Measurements from ENCODE around the gene NAV1.

The NAV1 gene

DNA sequence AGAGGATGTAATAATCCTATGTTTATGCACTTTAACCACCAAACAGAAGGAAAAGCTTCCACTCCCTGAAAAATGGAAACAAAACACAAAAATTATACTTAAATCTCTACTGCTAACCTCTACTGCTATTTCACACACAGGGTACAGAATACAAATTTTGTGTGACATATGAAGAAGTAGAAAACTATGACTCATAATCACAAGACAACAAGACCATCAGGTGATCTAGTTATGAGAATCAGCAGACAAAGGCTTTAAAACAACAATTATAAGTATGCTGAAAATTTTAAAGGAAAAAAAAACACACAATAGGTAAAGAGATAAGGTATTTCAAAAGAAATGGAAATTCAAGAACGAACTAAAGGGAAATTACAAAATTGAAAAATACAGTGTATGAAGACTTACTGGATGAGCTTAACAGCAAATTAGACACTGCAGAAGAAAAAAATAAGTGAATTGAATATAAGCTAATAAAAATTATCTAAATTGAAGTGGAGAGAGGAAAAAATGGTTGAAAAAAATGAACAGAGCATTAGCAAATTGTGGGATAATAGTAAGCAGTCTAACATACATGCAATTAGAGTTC lies 13.6 kb upstream of the NAV1 start:
- no peak for DNase-seq
- no peak for TF ChIP-seq POLR2A (IDR thresholded peaks at IDR 0.05; ENCODE audit: low read length)
- TF ChIP-seq GATA1 (IDR thresholded peaks at IDR 0.05; ENCODE audit: low read depth, low read length) = no peak

- no peak for DNase-seq
- TF ChIP-seq GATA1 (IDR thresholded peaks at IDR 0.05; ENCODE audit: low read depth, low read length) (no peak), POLR2A (IDR thresholded peaks at IDR 0.05; ENCODE audit: low read length) (no peak)
Observed at GRCh38 chr1:201527879-201528278, 11.0 kb upstream of the NAV1 start.

GRCh38 chr1:201528631-201529252 lies 10.2 kb upstream of the NAV1 start:
- TF ChIP-seq GATA1 (IDR thresholded peaks at IDR 0.05; ENCODE audit: low read depth, low read length) (no peak), POLR2A (IDR thresholded peaks at IDR 0.05; ENCODE audit: low read length) (no peak)
- no peak for DNase-seq

GRCh38 chr1:201530741-201531531 lies 8.0 kb upstream of the NAV1 start:
- no peak for TF ChIP-seq GATA1 (IDR thresholded peaks at IDR 0.05; ENCODE audit: low read depth, low read length)
- TF ChIP-seq POLR2A (IDR thresholded peaks at IDR 0.05; ENCODE audit: low read length) = no peak
- DNase-seq = peak; percentile 58 to 67

- TF ChIP-seq POLR2A (IDR thresholded peaks at IDR 0.05; ENCODE audit: low read length) = no peak
- TF ChIP-seq GATA1 (IDR thresholded peaks at IDR 0.05; ENCODE audit: low read depth, low read length) = no peak
- DNase-seq = no peak
Observed at GRCh38 chr1:201531551-201532425, 7.1 kb upstream of the NAV1 start.

DNA sequence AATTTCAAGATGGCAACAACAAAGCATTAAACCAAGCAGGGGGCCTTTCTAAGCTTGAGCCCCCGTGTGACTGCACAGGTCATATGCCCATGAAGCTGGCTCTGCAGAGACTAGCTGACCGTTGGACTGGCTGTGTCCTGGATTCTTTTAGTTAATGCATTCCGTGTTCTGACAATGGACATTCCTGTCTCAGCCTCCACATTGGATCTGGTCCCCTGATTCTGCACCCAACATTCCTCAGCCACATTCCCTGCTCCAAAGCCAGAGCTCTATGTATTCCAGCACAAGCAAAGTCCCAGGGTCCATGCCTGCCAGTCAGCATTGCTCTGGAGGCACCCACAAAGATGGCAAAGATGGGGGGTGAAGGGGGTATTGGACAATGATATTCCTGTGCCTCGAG lies 5.1 kb upstream of the NAV1 start:
- no peak for TF ChIP-seq GATA1 (IDR thresholded peaks at IDR 0.05; ENCODE audit: low read depth, low read length)
- TF ChIP-seq POLR2A (IDR thresholded peaks at IDR 0.05; ENCODE audit: low read length) = no peak

DNA sequence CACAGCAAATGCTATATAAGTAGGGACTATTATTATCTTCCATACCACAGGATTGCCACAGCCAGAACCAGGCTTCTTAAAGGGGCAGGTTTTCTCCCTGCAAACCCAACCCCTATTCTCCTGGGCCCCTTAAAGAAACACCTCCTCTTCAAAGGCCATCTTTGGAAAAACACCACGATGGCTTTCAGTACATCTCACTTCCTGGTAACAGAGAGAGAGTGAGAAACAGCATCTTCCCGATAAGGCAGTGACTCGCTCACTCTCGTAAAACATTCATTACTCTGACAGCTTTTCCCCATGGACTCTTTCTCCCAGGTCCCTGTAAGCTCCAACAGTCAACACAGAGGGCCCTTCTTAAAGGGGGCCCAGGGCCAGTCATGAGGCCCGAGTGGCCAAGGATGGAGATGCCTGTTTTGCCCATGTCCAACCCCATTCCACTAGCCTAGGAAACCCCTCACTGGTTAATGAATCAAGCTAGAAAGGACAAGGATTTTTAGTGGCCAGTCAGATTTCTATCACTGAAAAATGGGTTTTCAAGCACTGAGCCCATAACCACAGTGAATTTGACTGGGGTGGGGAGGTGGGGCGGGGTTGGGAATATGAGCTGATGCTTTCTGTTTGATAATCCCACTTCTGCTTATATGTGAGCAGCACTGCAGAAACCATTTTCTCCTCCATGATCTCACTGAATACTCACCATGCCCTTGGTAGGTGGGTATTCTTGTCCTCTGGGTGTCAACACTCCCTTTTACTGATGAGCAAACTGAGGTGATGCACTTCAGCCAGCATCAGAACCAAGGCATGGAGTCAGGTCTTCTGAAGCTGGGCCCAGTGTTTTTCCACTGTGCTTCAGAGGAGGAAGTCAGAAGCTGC lies 3.6 kb upstream of the NAV1 start:
- no peak for DNase-seq
- no peak for TF ChIP-seq POLR2A (IDR thresholded peaks at IDR 0.05; ENCODE audit: low read length)
- no peak for TF ChIP-seq GATA1 (IDR thresholded peaks at IDR 0.05; ENCODE audit: low read depth, low read length)

More for the DNA sequence above, 5.1 kb upstream of the NAV1 start:
- no peak for DNase-seq

DNA sequence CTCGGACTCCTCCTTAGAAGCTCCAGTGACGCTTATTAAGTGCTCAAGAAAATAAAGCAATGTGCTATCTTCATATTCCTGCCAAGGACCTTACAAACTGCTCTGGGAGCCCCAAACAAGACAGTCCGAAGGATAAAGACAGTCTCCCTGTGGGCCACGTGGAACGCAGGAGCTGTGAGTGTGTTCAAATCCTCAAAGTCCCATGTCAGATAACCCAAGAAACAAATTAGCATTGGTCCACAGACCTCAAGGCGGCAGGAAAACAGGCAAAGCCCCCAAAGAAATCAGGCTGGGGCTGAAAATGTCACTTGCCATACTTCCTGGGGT lies 3.0 kb upstream of the NAV1 start:
- TF ChIP-seq GATA1 (IDR thresholded peaks at IDR 0.05; ENCODE audit: low read depth, low read length) (no peak), POLR2A (IDR thresholded peaks at IDR 0.05; ENCODE audit: low read length) (no peak)
- DNase-seq = no peak

GRCh38 chr1:201536558-201536957 lies 2.4 kb upstream of the NAV1 start:
- no peak for TF ChIP-seq GATA1 (IDR thresholded peaks at IDR 0.05; ENCODE audit: low read depth, low read length)
- TF ChIP-seq POLR2A (IDR thresholded peaks at IDR 0.05; ENCODE audit: low read length) = no peak
- no peak for DNase-seq

- DNase-seq = no peak
- TF ChIP-seq GATA1 (IDR thresholded peaks at IDR 0.05; ENCODE audit: low read depth, low read length) = no peak
- no peak for TF ChIP-seq POLR2A (IDR thresholded peaks at IDR 0.05; ENCODE audit: low read length)
Observed at GRCh38 chr1:201537028-201537427, 1.9 kb upstream of the NAV1 start.

GRCh38 chr1:201537467-201537866 lies 1.5 kb upstream of the NAV1 start:
- DNase-seq = no peak
- TF ChIP-seq POLR2A (IDR thresholded peaks at IDR 0.05; ENCODE audit: low read length) (no peak), GATA1 (IDR thresholded peaks at IDR 0.05; ENCODE audit: low read depth, low read length) (no peak)

DNA sequence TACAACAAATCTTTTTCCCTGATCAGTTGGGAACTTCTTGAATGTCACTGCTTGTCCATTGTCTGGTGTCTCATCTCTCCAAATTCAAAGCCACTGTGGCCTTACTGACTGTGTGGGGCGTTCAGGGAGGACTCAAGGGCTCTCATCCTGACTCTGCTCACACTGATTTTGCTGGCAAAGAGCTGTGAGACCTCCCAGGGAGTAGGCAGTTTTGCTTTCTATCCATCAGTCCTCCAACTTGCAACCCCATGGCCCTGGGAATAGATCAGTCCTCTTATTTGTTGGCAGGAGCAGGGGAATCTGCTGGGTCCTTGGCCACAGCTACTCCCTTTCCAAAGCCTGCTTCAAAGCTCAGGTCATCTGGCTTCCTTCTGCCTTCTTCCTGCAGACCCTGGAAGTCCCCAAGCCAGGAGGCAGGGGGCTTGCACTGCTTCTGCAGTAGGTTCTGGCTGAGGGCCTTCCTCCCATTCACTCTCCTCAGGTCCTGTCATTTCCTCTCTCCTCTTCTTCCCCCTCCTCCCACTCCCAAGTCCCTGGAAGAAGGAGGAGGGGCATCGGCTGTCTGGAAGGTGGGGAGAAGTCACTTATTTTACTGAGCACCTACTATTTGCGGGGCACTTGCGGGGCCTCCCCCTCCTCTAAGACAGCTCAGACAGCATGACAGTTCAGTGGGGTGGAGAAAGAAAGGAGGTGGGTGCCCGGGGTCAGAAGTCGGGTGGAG lies 876 bp upstream of the NAV1 start:
- no peak for TF ChIP-seq POLR2A (IDR thresholded peaks at IDR 0.05; ENCODE audit: low read length)
- TF ChIP-seq GATA1 (IDR thresholded peaks at IDR 0.05; ENCODE audit: low read depth, low read length) = no peak
- DNase-seq = no peak
